Measurements from ENCODE around the gene CYFIP2.

GRCh38 chr5:157350939-157351801, 85.2 kb downstream of the CYFIP2 start:
- TF ChIP-seq EZH2 (IDR thresholded peaks at IDR 0.05; ENCODE audit: low read length) (no peak), CTCF (optimal IDR thresholded peaks at IDR 0.05 in 1 of 3, IDR thresholded peaks at IDR 0.05 in 1 of 3, conservative IDR thresholded peaks at IDR 0.05 in 1 of 3; ENCODE audit: extremely low read depth in 1 of 3, insufficient read depth in 2 of 3, low read length in 3 of 3) (no peak)
